Stimulated activated CD4-positive, alpha-beta T cell treated with anti-CD3 and anti-CD28 coated beads, Interleukin-2, amount 100 ng/mL, for 48 hours (primary cell): Measurements from ENCODE around the gene GADL1.

Source experiments
- DNase-seq, 2 donors: peaks; one replicate each; pipeline ENCODE4 v3.0.0-alpha.2; 2020

The GADL1 gene

DNA sequence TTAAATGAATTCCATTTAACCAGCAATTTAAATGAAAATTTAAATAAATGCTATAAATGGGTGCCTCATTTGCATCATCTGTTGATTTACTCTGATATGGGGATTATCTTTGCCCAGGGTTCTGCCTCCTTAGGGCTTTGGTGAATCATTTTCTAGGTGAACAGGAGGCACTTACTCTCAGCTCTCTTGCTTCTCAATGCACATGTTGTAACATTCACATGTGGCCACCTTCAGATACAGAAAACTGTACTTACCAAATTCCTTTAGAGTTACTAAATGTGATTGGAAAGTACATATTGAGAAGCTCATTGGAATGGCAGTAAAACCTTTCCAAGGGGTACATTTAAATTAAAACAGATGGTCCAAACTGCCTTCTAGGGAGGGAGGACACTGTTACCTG is 20.8 kb downstream of the GADL1 start:
- no peak for DNase-seq

DNA sequence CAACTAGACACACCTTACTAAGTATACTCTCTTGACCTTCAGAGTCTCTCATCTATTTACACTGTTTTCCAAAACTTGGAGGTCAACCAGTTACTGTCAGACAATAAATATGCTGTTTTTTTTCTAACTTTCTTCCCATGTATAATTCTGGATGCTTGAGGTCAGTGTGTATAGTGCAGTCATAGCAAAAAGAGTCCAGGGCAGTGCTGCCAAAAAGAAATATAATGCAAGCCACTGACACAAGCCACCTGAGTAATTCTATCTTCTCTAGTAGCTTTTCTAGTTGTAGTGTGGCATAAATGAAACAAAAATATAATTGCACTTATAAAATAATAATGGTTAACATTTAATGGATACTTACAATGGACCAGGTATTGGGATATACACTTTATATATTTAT is 21.6 kb downstream of the GADL1 start:
- DNase-seq = no peak

DNA sequence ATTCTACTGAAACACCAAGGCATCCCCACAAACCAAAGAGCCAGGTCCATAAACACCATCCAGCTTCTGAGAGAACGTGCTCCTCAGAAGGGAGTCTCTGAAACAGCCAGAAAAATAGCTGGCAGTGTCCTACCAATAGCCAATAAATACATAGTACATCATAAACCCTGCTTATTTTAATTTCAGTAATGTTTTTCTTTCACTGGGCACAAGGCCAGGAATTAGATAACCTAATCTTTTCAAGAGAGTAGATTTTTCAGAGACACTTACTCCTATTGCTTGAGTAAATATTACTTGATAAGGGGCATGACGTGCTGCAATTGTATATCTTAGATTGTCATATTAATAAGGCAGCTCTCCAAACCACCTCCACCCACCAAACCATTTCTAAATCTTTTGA is 22.7 kb downstream of the GADL1 start:
- no peak for DNase-seq

GRCh38 chr3:30864836-30865235 is 29.6 kb downstream of the GADL1 start:
- DNase-seq = no peak

GRCh38 chr3:30864132-30864531 is 30.3 kb downstream of the GADL1 start:
- no peak for DNase-seq

DNA sequence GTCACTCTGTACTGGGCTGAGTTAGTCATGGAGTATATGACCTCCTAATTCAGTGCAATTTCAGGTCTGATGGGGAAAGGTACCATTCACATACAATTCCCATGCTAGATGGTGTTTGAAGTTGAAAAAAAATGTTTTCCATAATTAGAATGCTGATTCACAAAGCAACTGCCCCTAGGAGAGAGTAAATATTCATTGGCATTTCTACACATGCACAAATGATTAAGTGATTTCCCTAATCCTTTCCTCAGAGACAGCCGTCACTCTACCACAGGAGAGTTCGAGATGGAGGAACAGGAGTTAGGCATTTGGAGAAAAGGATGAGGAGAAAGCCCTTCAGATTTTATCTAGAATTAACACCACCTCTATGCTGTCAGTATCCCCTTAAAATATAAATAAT is 32.5 kb downstream of the GADL1 start:
- DNase-seq = no peak

DNA sequence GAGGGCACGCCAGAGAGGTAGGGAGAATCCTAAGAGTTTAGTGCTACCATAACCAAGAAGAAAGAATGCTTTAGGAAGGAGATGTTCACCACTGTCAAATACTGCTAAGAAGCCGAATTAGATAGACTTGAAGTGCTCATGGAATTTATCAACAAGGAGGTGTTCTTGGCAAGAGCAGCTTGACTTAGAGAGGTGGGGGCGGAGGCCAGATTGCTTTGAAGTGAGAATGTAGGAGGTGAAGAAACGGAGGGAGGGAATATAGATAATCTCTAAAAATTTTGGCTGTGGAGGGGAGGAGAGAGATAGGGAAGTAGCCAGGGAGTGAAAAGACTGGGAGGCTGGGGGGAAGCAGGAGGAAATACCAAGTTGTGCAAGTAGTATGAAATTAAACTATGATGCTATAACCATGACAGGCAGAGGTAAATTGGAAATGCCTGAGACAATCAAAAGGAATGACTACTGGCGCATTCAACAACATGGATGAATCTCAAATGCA is 35.5 kb downstream of the GADL1 start:
- no peak for DNase-seq

DNA sequence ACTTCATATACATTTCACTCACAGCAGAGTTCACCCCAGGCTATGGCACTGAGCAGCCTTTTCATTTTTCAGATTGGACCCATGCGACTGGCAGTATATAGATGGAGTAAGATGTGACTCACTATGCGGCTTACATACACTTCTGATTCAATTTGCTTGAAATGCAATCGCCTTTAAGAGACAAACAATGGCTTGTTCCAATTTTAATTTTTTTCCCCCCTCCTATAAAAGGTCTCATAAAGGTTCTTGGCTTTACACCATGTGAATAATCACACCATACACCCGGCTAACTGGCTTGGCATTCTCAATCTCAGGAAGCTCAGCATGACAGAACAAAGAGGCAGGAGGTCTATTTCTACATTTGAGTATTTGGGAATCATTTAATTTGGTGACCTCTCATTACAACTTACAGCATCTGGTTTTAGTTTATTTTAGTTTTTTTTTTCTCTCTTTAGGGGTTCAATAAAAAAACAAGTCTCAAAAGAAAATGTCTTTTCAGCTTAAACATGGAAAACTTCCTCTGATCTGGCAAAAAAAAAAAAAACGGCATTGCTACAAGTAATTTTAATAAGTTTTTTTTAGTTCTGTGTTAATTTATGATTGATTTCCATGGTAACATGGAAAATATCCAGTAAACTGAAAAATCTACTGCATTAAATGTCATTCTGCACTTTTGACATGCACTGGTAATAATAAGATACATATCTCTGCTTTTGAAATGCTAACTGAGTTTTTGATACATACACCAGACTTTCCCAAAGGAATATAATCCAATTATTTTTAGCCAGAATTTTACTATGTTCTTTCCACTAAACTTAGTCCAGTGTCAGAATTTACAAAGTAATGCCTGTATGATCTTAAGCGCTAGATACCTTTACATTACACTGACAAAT is 38.8 kb downstream of the GADL1 start:
- no peak for DNase-seq

DNA sequence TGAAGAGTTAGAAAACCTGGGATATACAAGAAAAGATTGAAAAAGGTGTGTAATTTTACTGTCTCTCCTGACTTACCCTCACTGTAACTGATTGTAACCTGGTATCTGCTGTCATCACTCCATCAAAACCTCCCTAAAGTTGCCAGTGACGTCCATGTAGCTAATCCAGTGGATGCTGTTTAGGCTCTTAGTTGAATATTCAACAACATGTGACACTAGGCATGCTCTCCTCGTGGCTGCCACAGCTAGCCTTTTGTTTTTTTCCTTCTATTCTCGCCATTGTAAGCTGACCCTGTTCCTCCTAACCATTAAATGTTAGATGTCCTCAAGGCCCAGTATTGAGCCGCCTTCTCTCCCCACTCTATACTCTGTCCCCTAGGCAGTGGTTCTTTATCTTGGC is 41.6 kb downstream of the GADL1 start:
- no peak for DNase-seq

DNA sequence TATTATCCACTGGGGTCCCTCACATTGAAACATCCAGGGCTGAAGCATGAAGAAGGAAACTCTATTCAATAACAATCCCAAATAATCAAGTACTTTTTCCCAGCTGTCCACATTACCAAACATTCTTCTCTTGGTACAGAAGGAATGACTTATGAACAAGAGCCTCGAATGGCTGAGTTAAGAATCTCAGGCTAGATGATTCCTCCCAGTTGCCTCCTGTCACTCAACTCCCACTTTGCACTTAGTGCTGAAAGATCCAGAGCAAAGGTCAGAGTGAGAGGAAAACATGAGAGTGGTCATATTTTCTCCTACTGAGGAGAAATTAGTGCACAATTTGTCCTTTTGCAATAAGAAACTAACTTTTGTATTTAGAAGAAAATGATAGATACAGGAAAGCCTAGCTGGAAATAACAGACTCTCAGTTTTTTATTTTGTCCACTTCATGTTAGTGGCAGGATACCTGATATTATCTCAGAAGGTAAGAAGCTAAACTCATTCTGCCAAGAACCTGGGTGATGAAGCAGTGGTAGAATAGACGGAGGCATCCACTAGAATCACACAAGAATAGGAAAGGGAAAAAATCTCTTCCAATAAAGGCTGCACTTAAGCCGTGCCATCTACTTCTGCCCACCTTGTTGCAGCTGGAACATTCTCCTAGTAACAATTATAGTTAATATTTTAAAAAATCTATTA is 46.2 kb downstream of the GADL1 start:
- no peak for DNase-seq

- DNase-seq = no peak
These were observed 46.9 kb downstream of the GADL1 start for GRCh38 chr3:30847592-30847991.

DNA sequence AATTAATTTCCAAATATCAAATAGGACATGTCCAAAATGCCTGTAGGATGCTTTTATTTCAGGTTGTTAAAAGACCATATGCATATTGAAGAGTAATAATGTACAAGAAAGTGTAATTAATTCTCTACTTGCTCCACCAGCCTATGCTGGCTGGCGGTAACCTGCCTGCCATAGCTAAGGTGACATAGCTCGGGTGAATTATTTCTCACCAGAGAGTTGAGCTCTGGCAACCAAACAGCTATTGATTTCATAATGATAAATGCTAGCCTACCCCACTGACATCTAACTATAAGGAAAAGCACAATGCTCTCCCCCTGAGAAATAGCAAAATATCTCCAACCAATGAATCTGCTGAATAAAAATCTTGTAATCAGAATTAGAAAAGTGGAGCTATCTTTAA is 48.9 kb downstream of the GADL1 start:
- DNase-seq = no peak

- DNase-seq = no peak
These were observed 50.6 kb downstream of the GADL1 start for GRCh38 chr3:30843877-30844276.

DNA sequence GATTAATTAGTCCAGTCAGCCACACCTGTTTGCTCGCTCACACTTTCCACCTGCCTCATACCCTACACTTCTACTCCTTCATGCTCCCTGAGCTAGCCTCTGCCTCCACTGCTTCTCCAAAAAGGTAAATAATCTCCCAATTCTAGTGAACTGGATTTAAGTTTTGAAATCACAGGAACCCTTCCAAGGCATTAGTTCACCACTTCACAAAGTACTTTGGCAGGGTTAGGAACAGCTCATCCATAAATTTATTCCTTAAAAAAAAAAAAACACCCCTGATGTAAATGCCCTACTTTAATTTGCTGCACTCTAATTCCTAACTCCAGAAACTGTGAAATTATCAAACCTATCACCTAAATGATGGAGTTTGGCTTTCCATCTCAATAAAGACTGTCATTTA is 58.3 kb downstream of the GADL1 start:
- DNase-seq = no peak

DNA sequence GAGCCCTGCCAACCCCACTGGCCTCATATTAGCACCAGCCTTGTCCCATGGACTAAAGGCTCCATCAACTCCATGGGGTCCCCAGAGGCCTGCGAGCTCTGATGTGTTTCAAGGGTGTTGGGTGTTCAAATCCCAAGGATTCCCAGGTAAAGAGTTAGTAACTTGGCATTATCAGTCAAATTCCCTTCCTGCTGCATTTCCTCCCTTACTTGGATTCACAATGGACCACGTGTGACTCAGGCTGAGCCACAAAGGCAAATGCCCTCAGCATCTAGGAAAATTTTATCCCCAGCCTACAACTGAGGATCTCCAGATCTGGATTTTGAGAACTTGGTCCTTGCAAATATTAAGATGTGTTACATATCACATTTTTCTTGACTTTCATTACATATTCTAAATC is 58.8 kb downstream of the GADL1 start:
- no peak for DNase-seq

- no peak for DNase-seq
These were observed 61.4 kb downstream of the GADL1 start for GRCh38 chr3:30832961-30833575.

GRCh38 chr3:30827080-30827479 is 67.4 kb downstream of the GADL1 start:
- DNase-seq = no peak

- DNase-seq = no peak
These were observed 67.9 kb downstream of the GADL1 start for GRCh38 chr3:30826531-30826942.

DNA sequence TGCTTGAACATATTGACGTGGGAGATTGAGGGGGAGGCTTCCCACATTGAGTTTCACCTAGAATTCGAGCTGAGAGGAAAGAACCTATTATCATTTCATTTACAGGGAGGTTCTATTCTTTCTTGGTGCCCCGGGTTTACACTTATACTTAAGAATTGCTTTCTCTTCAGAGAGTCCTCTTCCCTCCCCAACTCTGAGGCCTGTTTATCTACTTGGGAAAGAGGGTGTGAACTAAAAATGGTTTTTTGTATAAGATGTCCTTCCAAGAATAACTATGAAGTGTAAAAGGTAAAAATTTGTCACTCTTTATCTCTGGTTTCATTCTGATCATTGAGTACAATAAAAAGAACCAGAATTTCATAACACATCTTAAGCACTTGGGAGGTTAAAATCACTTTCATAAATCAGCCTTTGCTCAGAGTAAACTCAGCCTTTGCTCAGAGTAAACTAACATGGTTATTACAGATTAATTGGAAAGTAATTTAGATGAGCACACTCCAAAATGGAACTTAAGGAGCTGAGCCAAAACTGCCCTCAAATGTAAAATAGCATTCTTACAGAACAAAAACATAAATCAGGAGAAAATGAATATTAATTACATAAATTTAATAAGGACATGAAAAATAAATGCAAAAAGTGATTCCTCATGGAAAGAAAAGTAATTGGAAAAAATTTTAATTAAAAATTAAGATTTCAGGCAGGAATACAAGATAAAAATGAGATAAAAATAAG is 75.2 kb downstream of the GADL1 start:
- no peak for DNase-seq

- no peak for DNase-seq
These were observed 80.7 kb downstream of the GADL1 start for GRCh38 chr3:30813734-30814133.

DNA sequence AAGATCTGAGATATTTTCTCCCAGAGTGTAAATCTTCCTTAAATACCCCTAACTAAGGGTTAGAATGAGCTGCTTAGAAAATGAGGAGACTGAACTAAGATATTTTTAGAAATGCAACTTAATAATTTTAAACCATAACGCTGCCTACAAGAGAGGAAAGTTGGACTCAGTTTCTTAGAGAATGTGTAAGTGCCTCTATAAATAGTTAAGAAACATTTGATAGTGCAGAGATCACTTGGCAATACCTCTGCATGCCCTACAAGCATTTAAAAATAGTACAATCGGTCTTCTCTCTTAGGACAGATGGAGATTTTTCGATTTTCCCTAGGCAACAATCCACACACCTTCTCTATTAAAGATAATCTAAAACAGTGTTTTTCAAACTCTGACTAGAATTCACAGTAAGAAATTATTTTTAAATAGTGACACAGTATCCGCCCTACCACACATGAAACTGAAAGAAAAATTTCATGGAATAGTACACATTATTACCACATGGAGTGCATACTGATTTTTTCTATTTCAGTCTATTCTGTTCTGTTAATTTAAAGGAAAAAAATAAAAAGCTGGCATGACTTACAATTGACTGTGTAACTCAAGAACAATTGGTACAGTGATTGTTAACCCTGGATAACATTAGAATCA is 83.2 kb downstream of the GADL1 start:
- DNase-seq = no peak

DNA sequence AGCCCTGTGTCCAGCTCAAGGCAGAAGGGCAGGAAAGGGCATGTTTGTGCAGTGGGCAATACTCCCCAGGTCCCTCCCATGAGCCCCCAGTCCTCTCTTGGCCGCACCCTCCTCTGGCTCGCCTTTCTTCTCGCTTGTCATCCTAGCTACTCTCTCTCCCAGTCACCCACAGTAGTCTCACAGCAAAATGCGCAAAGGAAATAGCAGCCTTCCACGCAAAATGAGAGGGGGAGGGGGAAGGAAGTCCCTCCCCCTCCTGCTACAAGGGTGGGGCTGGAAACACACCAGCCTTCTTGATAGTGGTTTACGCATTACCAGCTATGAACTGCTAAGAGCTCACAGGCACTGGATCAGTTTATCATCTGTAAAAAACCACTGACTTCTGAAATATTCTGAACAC is 83.8 kb downstream of the GADL1 start:
- no peak for DNase-seq

- DNase-seq = no peak
These were observed 88.8 kb downstream of the GADL1 start for GRCh38 chr3:30805695-30806094.
